H1 (cell line): ENCODE results near the gene CARD14. TPM values are rescaled to one million over a fixed set of nuclear protein-coding genes. Genes with fewer than 3 reads are reported as not detected.

ENCODE experiments used
- CTCF ChIA-PET: fragments of 300-600 bp; sonication (Branson Sonifier 250); formaldehyde crosslinking; loops from one replicate; lab custom pipeline; 2021; ENCODE audit not compliant: partially characterized antibody; lab: Charles Lee
- POLR2A ChIA-PET: fragments of 300-600 bp; sonication (Branson Sonifier 250); formaldehyde crosslinking; loops from one replicate; lab custom pipeline; 2021; ENCODE audit warnings: inconsistent platforms; ENCODE audit not compliant: partially characterized antibody; lab: Charles Lee
- DNase-seq, 2 experiments: peaks; one replicate each; pipeline versions ENCODE4 v3.0.0 to v3.0.0-alpha.2; 2010 to 2022; ENCODE audit warnings: low spot score in 2 of 2, low read depth in 1 of 2, mixed read lengths in 1 of 2
- FAIRE-seq: peaks from 2 replicates; lab custom pipeline; 2011; peaks lifted over from hg19 to GRCh38; lab: Jason Lieb, UNC
- H2AFZ ChIP-seq: 2 replicates; pipeline ENCODE4 v1.8.1; 2012; ENCODE audit warnings: low read length, inconsistent platforms
- H2AK5ac ChIP-seq: 2 replicates; pipeline ENCODE4 v1.6.1; 2013; ENCODE audit warnings: low read depth, low read length
- H2BK120ac ChIP-seq: replicated peaks from 2 replicates; pipeline ENCODE3; 2013; ENCODE audit warnings: low read depth, low read length, inconsistent platforms
- H2BK12ac ChIP-seq: 2 replicates; pipeline ENCODE4 v1.6.1; 2013; ENCODE audit warnings: low read depth, low read length
- H2BK15ac ChIP-seq: 2 replicates; pipeline ENCODE4 v1.6.1; 2013; ENCODE audit warnings: low read length
- H2BK20ac ChIP-seq: 2 replicates; pipeline ENCODE4 v1.6.1; 2013; ENCODE audit warnings: low read length
- H2BK5ac ChIP-seq: 2 replicates; pipeline ENCODE4 v1.6.1; 2013; ENCODE audit warnings: low read depth, low read length
- H3K14ac ChIP-seq: 2 replicates; pipeline ENCODE4 v1.6.1; 2013; ENCODE audit warnings: inconsistent platforms; ENCODE audit not compliant: insufficient read length
- H3K18ac ChIP-seq: 2 replicates; pipeline ENCODE4 v1.6.1; 2013; ENCODE audit warnings: low read length; ENCODE audit errors: extremely low read depth
- H3K23ac ChIP-seq: 2 replicates; pipeline ENCODE4 v1.6.1; 2013; ENCODE audit warnings: inconsistent platforms; ENCODE audit not compliant: insufficient read length
- H3K23me2 ChIP-seq: 2 replicates; pipeline ENCODE4 v1.6.1; 2013; ENCODE audit warnings: low read depth, low read length
- H3K27ac ChIP-seq: 2 replicates; pipeline ENCODE4 v1.6.1; 2011; ENCODE audit warnings: low read depth, low read length, inconsistent platforms
- H3K27me3 ChIP-seq, 4 experiments: replicated peaks in 1 of 4; 1 replicate in 1 of 4; 2 replicates in 3 of 4; pipeline versions ENCODE4 v1.6.1 to v1.8.1; 2011 to 2013; ENCODE audit warnings: low read length in 3 of 4, mild to moderate bottlenecking in 3 of 4, inconsistent platforms in 2 of 4, mixed read lengths in 2 of 4, moderate library complexity in 1 of 4; ENCODE audit not compliant: control insufficient read depth in 3 of 4, insufficient read depth in 3 of 4; ENCODE audit errors: extremely low read depth in 1 of 4
- H3K36me3 ChIP-seq, 4 experiments: 2 replicates each; pipeline versions ENCODE4 v1.6.1 to v1.8.1; 2011 to 2013; ENCODE audit warnings: mild to moderate bottlenecking in 4 of 4, low read length in 3 of 4, moderate library complexity in 2 of 4, control low read depth in 1 of 4, inconsistent platforms in 1 of 4; ENCODE audit not compliant: insufficient read depth in 4 of 4, control insufficient read depth in 2 of 4
- H3K4ac ChIP-seq: replicated peaks from 2 replicates; pipeline ENCODE3; 2013; ENCODE audit warnings: low read length, low read depth, mixed read lengths, inconsistent platforms; ENCODE audit not compliant: insufficient read length
- H3K4me1 ChIP-seq, 4 experiments: replicated peaks in 1 of 4; 1 replicate in 1 of 4; 2 replicates in 3 of 4; pipeline versions ENCODE4 v1.6.1 to v1.8.1; 2011 to 2013; ENCODE audit warnings: low read length in 3 of 4, inconsistent platforms in 2 of 4, mixed read lengths in 1 of 4; ENCODE audit not compliant: insufficient read depth in 4 of 4, control insufficient read depth in 3 of 4
- H3K4me2 ChIP-seq, 2 experiments: 2 replicates each; pipeline versions ENCODE4 v1.6.1 to v1.8.1; 2011 to 2013; ENCODE audit warnings: low read depth in 2 of 2, low read length in 2 of 2, control low read depth in 1 of 2, inconsistent platforms in 1 of 2, mild to moderate bottlenecking in 1 of 2; ENCODE audit not compliant: insufficient read depth in 1 of 2
- H3K4me3 ChIP-seq, 4 experiments: fragments of 200-600, 300-600 bp in 1 of 4; sonication (generic), shearing (Covaris generic), sonication (Bioruptor Twin) in 1 of 4; 2 replicates each; pipeline versions ENCODE4 v1.5.1 to v1.8.1; 2011 to 2016; ENCODE audit warnings: low read length in 4 of 4, low read depth in 3 of 4, control low read depth in 2 of 4, inconsistent platforms in 2 of 4, mild to moderate bottlenecking in 2 of 4, mixed read lengths in 1 of 4, moderate library complexity in 1 of 4; ENCODE audit not compliant: insufficient read depth in 2 of 4; ENCODE audit errors: extremely low read depth in 1 of 4
- H3K56ac ChIP-seq: replicated peaks from 2 replicates; pipeline ENCODE3; 2013; ENCODE audit warnings: low read depth, mild to moderate bottlenecking, mixed read lengths, low read length, inconsistent platforms; ENCODE audit not compliant: insufficient read length
- H3K79me1 ChIP-seq: 2 replicates; pipeline ENCODE4 v1.6.1; 2013; ENCODE audit warnings: low read depth, low read length, control low read depth
- H3K79me2 ChIP-seq, 2 experiments: 2 replicates each; pipeline versions ENCODE4 v1.6.1 to v1.8.1; 2012 to 2013; ENCODE audit warnings: low read length in 2 of 2, mild to moderate bottlenecking in 2 of 2, inconsistent platforms in 1 of 2; ENCODE audit not compliant: insufficient read depth in 2 of 2, control insufficient read depth in 1 of 2
- H3K9ac ChIP-seq, 4 experiments: replicated peaks in 1 of 4; 1 replicate in 1 of 4; 2 replicates in 3 of 4; pipeline versions ENCODE4 v1.6.1 to v1.8.1; 2011 to 2013; ENCODE audit warnings: low read depth in 3 of 4, low read length in 3 of 4, control low read depth in 2 of 4, mild to moderate bottlenecking in 2 of 4, moderate library complexity in 2 of 4, inconsistent platforms in 1 of 4; ENCODE audit errors: extremely low read depth in 1 of 4
- H3K9me3 ChIP-seq, 2 experiments: 2 replicates each; pipeline versions ENCODE4 v1.6.1 to v1.8.1; 2012 to 2013; ENCODE audit warnings: mild to moderate bottlenecking in 2 of 2, moderate library complexity in 2 of 2, control low read depth in 1 of 2, inconsistent platforms in 1 of 2, low read depth in 1 of 2, low read length in 1 of 2, mixed read lengths in 1 of 2; ENCODE audit not compliant: insufficient read depth in 2 of 2
- H4K20me1 ChIP-seq, 2 experiments: replicated peaks in 1 of 2; 2 replicates each; pipeline versions ENCODE3 to v1.8.1; 2011 to 2013; ENCODE audit warnings: inconsistent platforms in 2 of 2, low read length in 2 of 2, mild to moderate bottlenecking in 1 of 2; ENCODE audit not compliant: insufficient read depth in 2 of 2, control insufficient read depth in 1 of 2
- H4K5ac ChIP-seq: 2 replicates; pipeline ENCODE4 v1.6.1; 2013; ENCODE audit warnings: low read length, low read depth, mixed read lengths, inconsistent platforms; ENCODE audit not compliant: insufficient read length
- H4K8ac ChIP-seq: 2 replicates; pipeline ENCODE4 v1.8.0; 2013; ENCODE audit warnings: mild to moderate bottlenecking, moderate library complexity, low read length, inconsistent platforms; ENCODE audit not compliant: insufficient read depth; ENCODE audit errors: extremely low read depth
- H4K91ac ChIP-seq: replicated peaks from 2 replicates; pipeline ENCODE3; 2013; ENCODE audit warnings: low read length, mixed read lengths, inconsistent platforms; ENCODE audit not compliant: insufficient read length
- KDM4A ChIP-seq: IDR thresholded peaks from one replicate; pipeline ENCODE4 v1.7.1; 2012; ENCODE audit warnings: low read depth, mild to moderate bottlenecking, moderate library complexity, low read length, inconsistent platforms; ENCODE audit not compliant: severe bottlenecking
- POLR2AphosphoS5 ChIP-seq: IDR thresholded peaks from 2 replicates; pipeline ENCODE4 v1.6.1; 2011; ENCODE audit warnings: low read depth, low read length
- WGBS, 2 experiments: shearing (Covaris generic) in 1 of 2; methylation state at CpG; one replicate each; pipeline versions ENCODE4 v1.1.6 to v1.1.7; 2013 to 2015; ENCODE audit warnings: low lambda C conversion rate in 2 of 2, mixed read lengths in 2 of 2, inconsistent platforms in 1 of 2, low coverage in 1 of 2, missing lambda C conversion rate in 1 of 2; ENCODE audit not compliant: insufficient replicate concordance in 2 of 2, insufficient coverage in 1 of 2, insufficient read length in 1 of 2; ENCODE audit errors: extremely low coverage in 1 of 2, missing lambda C conversion rate in 1 of 2; 5-methylcytosine and 5-hydroxymethylcytosine counted together
- polyA plus RNA-seq, 7 experiments: library from polyadenylated mRNA; depleted of rRNA in 3 of 7; stranded (reverse) in 5 of 7; unstranded in 2 of 7; fragments of >200 nt in 5 of 7; fragments of 200-250 nt in 2 of 7; gene quantifications; 1 replicate in 5 of 7; 2 replicates in 1 of 7; 4 replicates in 1 of 7; pipeline versions ENCODE4 v1.2.1 to v1.2.3, GENCODE V29; 2011 to 2013; ENCODE audit warnings: missing spikeins in 2 of 7, mixed read lengths in 2 of 7
- total RNA-seq: library from RNA; stranded (reverse); fragmentation: NEBNext Ultra II Directional; extraction: Animal tissue kit (Norgen Biotek cat#: 25700); gene quantifications from 2 replicates; pipeline ENCODE4 v1.2.1, GENCODE V29; 2021

The CARD14 gene
- total and polyA plus RNA-seq, 2 of the 8 experiments (the other 6 are each of a cell fraction or from before 2014, with no cell fraction given), result 0.08 TPM; not detected in 1

GRCh38 chr17:80133626-80133970 lies 36.2 kb upstream of the CARD14 start:
- H3K27ac ChIP-seq, result no peak overlapping the region
- H2AK5ac ChIP-seq, result no peak overlapping the region
- H3K9ac ChIP-seq, result no peak overlapping the region
- no peaks in the 10 kb centered on the region for H3K9me3 ChIP-seq
- no peak overlapping the region for H2BK120ac ChIP-seq
- H3K23ac ChIP-seq, result no peak overlapping the region
- CTCF ChIA-PET, result interaction anchor here (0.7 to 2.7 kb wide), 6 partner anchors 8 to 706 kb away, joined by 3 to 13 read pairs (median 3); no protein-coding TSS in a partner anchor
- TF ChIP-seq KDM4A (no peak), POLR2AphosphoS5 (peak; percentile 41; the same call in 1 of the 2 replicates)
- TF ChIP-seq, all 59 proteins: peak for 1
- Histone ChIP-seq H3K56ac (no peak overlapping the region), H4K91ac (no peak overlapping the region), H3K4me3 (no peak overlapping the region), H3K18ac (no peak overlapping the region), H3K79me2 (no peaks in the 10 kb centered on the region), H2BK20ac (no peak overlapping the region), H2BK15ac (no peak overlapping the region), H3K14ac (no peak overlapping the region), H3K36me3 (peaks cover 33 to 59% (median 44%) of the 10 kb centered on the region in 4 experiments), H4K5ac (no peak overlapping the region), H4K8ac (no peak overlapping the region; the same call in 1 of the 2 replicates), H3K4me2 (no peak overlapping the region), H3K23me2 (no peaks in the 10 kb centered on the region), H4K20me1 (peaks cover 5 to 10% of the 10 kb centered on the region in 2 experiments), H3K27me3 (no peaks in the 10 kb centered on the region), H3K4ac (no peak overlapping the region), H3K4me1 (peaks cover 0 to 3% (median 1%) of the 10 kb centered on the region in 4 experiments; a peak in 3 of 7 replicates), H3K79me1 (no peaks in the 10 kb centered on the region; the same call in 1 of the 2 replicates), H2BK5ac (no peak overlapping the region), H2BK12ac (no peak overlapping the region), H2AFZ (no peak overlapping the region)
- WGBS, 2 experiments, result 96% methylated on average over 6 of the region's 6 CpGs; no CpG with 5 or more reads in 1 of the 2 experiments
- POLR2A ChIA-PET, result interaction anchor here (0.5 to 3.6 kb wide), 8 partner anchors 9 to 244 kb away, joined by 3 to 13 read pairs (median 6); no protein-coding TSS in a partner anchor
- FAIRE-seq (no peak), DNase-seq (no peak)
